Pancreas (tissue), 10 donors: Measurements from ENCODE around the gene NTNG2. TPM values are rescaled to one million over a fixed set of nuclear protein-coding genes. Genes with fewer than 3 reads are reported as not detected.

Experiments used
- ATAC-seq, 4 donors: fragments of 200-7000 bp; cut with Tn5 transposase; one replicate each; pipeline versions ENCODE4 v1.8.0 to v1.9.1; 2020; ENCODE audit warnings: mild to moderate bottlenecking in 4 of 4, moderate library complexity in 4 of 4
- DNase-seq, 6 donors: peaks; one replicate each; pipeline ENCODE4 v3.0.0-alpha.2; 2020
- FAIRE-seq: peaks from 2 replicates; lab custom pipeline; 2012; peaks lifted over from hg19 to GRCh38; lab: Jason Lieb, UNC
- H3K27ac ChIP-seq, 4 donors: fragments of 200-600 bp; sonication (generic); 1 replicate in 3 of 4; 2 replicates in 1 of 4; pipeline versions ENCODE4 v1.5.0 to v1.8.0; 2020
- H3K27me3 ChIP-seq, 4 donors: fragments of 200-600 bp; one replicate each; pipeline ENCODE4 v1.8.0; 2021
- H3K36me3 ChIP-seq, 3 donors: fragments of 200-600 bp; sonication (generic) in 1 of 3; one replicate each; pipeline versions ENCODE4 v1.5.0 to v1.8.0; 2020 to 2021
- H3K4me1 ChIP-seq, 3 donors: fragments of 200-600 bp; one replicate each; pipeline ENCODE4 v1.8.0; 2021
- H3K4me3 ChIP-seq, 4 donors: fragments of 200-600 bp; sonication (generic) in 2 of 4; one replicate each; pipeline versions ENCODE4 v1.5.0 to v1.8.0; 2020 to 2021
- H3K9me3 ChIP-seq, 4 donors: fragments of 200-600 bp; one replicate each; pipeline ENCODE4 v1.8.0; 2021
- WGBS, 2 donors: extraction: QIAGEN DNeasy Blood & Tissue Kit; methylation state at CpG; one replicate each; pipeline ENCODE4 v1.1.7; 2013; 5-methylcytosine and 5-hydroxymethylcytosine counted together
- intact Hi-C, 3 donors: fragments of 100-400 bp; cut with DNase I; formaldehyde crosslinking; loops; one replicate each; pipeline versions ENCODE4 v1.11.1 to v1.14.2; 2022
- polyA plus RNA-seq, 2 donors: library from polyadenylated mRNA; stranded (reverse); fragments of 200-250 nt; gene quantifications; one replicate each; pipeline ENCODE4 v1.2.3, GENCODE V29; 2013
- total RNA-seq, 6 donors: library from RNA; stranded (reverse); fragmentation: NEBNext Ultra II Directional in 4 of 6; extraction: Animal tissue kit (Norgen Biotek cat#: 25700) in 4 of 6; gene quantifications; one replicate each; pipeline versions ENCODE4 v1.2.1 to v1.2.4, GENCODE V29; 2021 to 2023
- TF ChIP-seq, protein P1 (sequence below), 4 donors: fragments of 200-600 bp; sonication (generic) in 3 of 4; IDR thresholded peaks; one replicate each; pipeline versions ENCODE4 v1.5.0 to v1.8.0; 2021; ENCODE audit warnings: antibody characterized with exemption in 4 of 4
- donor health status: healthy with polysubstance abuse.
- donor health status: DM: no; HTN: no; CAD: no; lungs with moderate emphysema.
- donor health status: DM: no; HTN: no; CAD: no.
- donor health status: control.
- donor health status: control.
- donor health status: Bipolar disorder and iron deficiency.
- donor health status: DM: yes; HTN: yes; CAD: no.
- donor health status: DM: no; HTN: no; CAD: no.
- donor health status: DM: no; HTN: no; CAD: no.
- donor health status: DM: yes; HTN: yes; CAD: no.

The NTNG2 gene
- total and polyA plus RNA-seq, 8 donors: 1.0 to 6.4 (median 2.4) TPM

DNA sequence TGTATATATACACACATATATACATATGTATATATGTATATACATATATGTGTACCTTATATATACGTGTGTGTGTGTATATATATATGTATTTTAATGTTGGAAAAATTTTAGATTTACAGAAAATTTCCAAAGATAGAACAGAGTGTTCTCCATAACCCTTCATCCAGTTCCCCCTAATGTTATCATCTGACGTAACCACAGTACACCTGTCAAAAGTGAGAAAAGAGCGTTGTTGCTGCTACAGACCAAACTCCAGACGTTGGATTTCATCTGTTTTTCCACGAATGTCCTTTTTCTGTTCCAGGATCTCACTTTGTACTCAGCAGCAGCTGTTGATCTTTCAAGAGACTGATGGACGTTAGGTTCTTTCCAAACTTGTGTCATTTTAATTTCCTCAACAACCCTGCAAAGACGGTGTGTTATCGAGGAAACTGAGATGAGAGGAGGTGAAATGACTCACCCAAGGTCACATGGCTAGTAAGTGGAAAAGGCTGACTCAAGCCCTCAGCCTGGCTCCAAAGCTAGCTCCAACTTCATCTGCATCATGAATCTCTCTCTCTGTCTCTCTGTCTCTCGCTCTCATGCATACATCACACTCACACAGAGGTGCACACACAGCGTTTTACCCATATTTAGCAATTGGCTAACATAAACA is 17.0 kb upstream of the NTNG2 start:
- ATAC-seq (no peak), DNase-seq (no peak), FAIRE-seq (no peak)
- WGBS, 2 donors: 53 to 62% methylated on average over 10 of the region's 10 CpGs
- Histone ChIP-seq H3K4me3 (no peak overlapping the region), H3K36me3 (no peaks in the 10 kb centered on the region), H3K27me3 (peaks cover 0 to 5% (median 1%) of the 10 kb centered on the region in 4 donors), H3K27ac (no peak overlapping the region), H3K4me1 (peaks cover 0 to 3% (median 0%) of the 10 kb centered on the region in 3 donors), H3K9me3 (no peaks in the 10 kb centered on the region)
- TF ChIP-seq, protein P1, sequence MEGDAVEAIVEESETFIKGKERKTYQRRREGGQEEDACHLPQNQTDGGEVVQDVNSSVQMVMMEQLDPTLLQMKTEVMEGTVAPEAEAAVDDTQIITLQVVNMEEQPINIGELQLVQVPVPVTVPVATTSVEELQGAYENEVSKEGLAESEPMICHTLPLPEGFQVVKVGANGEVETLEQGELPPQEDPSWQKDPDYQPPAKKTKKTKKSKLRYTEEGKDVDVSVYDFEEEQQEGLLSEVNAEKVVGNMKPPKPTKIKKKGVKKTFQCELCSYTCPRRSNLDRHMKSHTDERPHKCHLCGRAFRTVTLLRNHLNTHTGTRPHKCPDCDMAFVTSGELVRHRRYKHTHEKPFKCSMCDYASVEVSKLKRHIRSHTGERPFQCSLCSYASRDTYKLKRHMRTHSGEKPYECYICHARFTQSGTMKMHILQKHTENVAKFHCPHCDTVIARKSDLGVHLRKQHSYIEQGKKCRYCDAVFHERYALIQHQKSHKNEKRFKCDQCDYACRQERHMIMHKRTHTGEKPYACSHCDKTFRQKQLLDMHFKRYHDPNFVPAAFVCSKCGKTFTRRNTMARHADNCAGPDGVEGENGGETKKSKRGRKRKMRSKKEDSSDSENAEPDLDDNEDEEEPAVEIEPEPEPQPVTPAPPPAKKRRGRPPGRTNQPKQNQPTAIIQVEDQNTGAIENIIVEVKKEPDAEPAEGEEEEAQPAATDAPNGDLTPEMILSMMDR (IDR thresholded peaks at IDR 0.05): no peak
- intact Hi-C loops: no loop called here

DNA sequence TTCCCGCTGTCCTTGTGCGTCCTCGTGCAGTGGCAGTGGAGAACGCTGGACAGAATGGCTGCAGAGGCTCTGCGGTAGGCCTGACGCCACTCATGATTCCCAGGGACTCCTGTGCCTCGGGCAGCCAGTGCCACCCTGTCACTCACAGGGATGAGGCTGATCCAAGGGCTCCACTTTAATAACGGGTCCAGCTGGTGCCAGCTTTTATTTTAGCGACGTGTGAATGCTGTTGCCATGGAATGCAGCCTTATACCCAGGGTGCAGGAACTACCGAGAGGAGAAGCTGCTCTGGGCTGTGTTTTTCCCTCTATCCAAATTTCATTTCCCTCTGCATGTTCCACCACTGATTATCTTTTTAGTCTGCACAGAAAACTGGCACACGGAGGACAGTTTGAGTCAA is 15.8 kb upstream of the NTNG2 start:
- TF ChIP-seq, protein P1 (IDR thresholded peaks at IDR 0.05): no peak
- Histone ChIP-seq H3K27me3 (peaks cover 0 to 5% (median 1%) of the 10 kb centered on the region in 4 donors), H3K4me3 (no peak overlapping the region), H3K27ac (no peak overlapping the region), H3K9me3 (no peaks in the 10 kb centered on the region), H3K36me3 (no peaks in the 10 kb centered on the region), H3K4me1 (peaks cover 0 to 3% (median 0%) of the 10 kb centered on the region in 3 donors)
- DNase-seq (no peak), ATAC-seq (no peak), FAIRE-seq (no peak)
- intact Hi-C loops: no loop called here
- 62 to 66% methylated on average over 12 of the region's 12 CpGs for WGBS, 2 donors

DNA sequence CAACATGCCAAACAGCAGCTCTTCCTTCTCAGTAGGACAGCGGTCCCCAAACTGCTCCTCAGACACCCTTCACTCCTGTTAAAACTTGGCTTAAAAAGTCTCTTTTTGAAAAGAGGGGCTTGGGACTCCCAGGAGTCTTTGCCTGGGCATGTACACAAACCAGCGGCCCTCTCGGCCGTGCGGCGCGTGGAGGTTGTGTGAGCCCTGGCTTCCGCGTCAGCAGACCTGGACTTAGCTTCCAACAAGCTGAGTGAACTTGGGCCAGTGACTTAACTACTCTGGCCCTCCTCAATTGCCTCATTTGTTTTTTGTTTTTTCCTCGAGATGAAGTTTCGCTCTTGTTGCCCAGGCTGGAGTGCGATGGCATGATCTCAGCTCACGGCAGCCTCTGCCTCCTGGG is 15.3 kb upstream of the NTNG2 start:
- peaks cover 0 to 3% (median 0%) of the 10 kb centered on the region in 3 donors for H3K4me1 ChIP-seq
- H3K27ac ChIP-seq: no peak overlapping the region
- intact Hi-C loops: no loop called here
- ATAC-seq (no peak), DNase-seq (no peak), FAIRE-seq (no peak)
- 79 to 83% methylated on average over 13 of the region's 13 CpGs for WGBS, 2 donors
- TF ChIP-seq, protein P1 (IDR thresholded peaks at IDR 0.05): no peak
- H3K4me3 ChIP-seq: no peak overlapping the region
- peaks cover 0 to 5% (median 1%) of the 10 kb centered on the region in 4 donors for H3K27me3 ChIP-seq
- H3K9me3 ChIP-seq: no peaks in the 10 kb centered on the region
- H3K36me3 ChIP-seq: no peaks in the 10 kb centered on the region

DNA sequence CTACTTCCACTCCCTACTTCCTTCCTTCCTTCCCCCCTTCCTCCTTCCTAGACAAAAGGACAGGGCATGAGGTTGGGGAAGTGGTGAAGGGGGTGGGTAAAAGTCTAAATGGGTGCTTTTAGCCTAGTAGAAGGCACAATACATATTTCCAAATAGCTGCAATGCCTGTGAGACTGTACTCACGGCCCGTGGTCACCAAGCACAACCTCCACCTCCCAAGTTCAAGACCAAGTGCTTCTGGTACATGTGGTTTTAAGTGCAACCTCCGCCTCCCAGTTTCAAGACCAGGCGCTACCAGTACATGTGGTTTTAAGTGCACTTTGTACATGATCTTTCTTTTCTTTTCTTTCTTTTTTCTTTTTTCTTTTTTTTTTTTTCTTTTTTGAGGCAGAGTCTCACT is 14.5 kb upstream of the NTNG2 start:
- TF ChIP-seq, protein P1 (IDR thresholded peaks at IDR 0.05): no peak
- intact Hi-C loops: no loop called here

DNA sequence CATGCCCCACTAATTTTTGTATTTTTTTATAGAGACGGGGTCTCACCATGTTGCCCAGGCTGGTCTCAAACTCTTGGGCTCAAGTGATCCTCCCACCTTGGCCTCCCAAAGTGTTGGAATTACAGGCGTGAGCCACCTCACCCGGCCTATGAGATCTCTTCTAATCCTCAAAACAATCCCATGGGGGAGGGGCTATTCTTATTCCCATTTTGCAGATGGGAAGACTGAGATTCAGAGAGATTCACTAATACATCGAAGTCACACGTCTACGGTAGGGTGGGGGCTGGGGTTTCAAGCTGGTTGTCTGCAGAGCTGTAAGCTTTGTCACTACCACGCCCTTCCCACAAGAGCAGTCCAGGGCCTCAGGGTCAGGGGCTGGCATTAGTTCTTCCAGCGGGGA is 14.0 kb upstream of the NTNG2 start:
- Histone ChIP-seq H3K4me3 (no peak overlapping the region), H3K4me1 (no peaks in the 10 kb centered on the region), H3K27me3 (peaks cover 0 to 5% (median 1%) of the 10 kb centered on the region in 4 donors), H3K9me3 (no peaks in the 10 kb centered on the region), H3K27ac (no peak overlapping the region), H3K36me3 (no peaks in the 10 kb centered on the region)
- FAIRE-seq: no peak
- ATAC-seq: no peak
- DNase-seq: no peak
- 76 to 84% methylated on average over 8 of the region's 8 CpGs for WGBS, 2 donors
- intact Hi-C loops: no loop called here
- TF ChIP-seq, protein P1 (IDR thresholded peaks at IDR 0.05): no peak

More for the DNA sequence above, 14.5 kb upstream of the NTNG2 start:
- FAIRE-seq (no peak), ATAC-seq (no peak), DNase-seq (no peak)
- WGBS, 2 donors: 66 to 83% methylated on average over 4 of the region's 4 CpGs
- Histone ChIP-seq H3K27ac (no peak overlapping the region), H3K27me3 (peaks cover 0 to 5% (median 1%) of the 10 kb centered on the region in 4 donors), H3K36me3 (no peaks in the 10 kb centered on the region), H3K9me3 (no peaks in the 10 kb centered on the region), H3K4me1 (no peaks in the 10 kb centered on the region), H3K4me3 (no peak overlapping the region)
